Heart left ventricle (tissue), 13 donors: ENCODE measurements around the gene DAP.

ENCODE experiments used
- POLR2A ChIP-seq, 2 donors: fragments of 450-650 bp; IDR thresholded peaks; one replicate each; pipeline ENCODE4 v1.6.1; 2017; ENCODE audit warnings: antibody characterized with exemption in 2 of 2, mild to moderate bottlenecking in 2 of 2, moderate library complexity in 2 of 2
- TF ChIP-seq, protein P1 (sequence below), 12 donors: fragments of 200-600 bp; sonication (generic) in 4 of 12; IDR thresholded peaks; one replicate each; pipeline versions ENCODE4 v1.5.0 to v1.8.0; 2018 to 2022; ENCODE audit warnings: antibody characterized with exemption in 12 of 12, mild to moderate bottlenecking in 5 of 12
- donor health status: ischemic (EF 13 %, LVEDD 7.1; RV severe dilation, severe dysfunction).
- donor health status: DM: no; HTN: yes; CAD: no.
- donor health status: DM: no; HTN: no; CAD: no.
- donor health status: ischemic (EF 25% LVEDD 6.9; RV normal size, moderate dysfunction).
- donor health status: ischemic (EF 25% LVEDD 5.7; RV mildly dilated, moderate dysfunction).
- donor health status: ischemic (EF 35%, LVEDD 5.7; RV mildly dilated, moderate dysfunction).
- donor health status: nonischemic (EF 11% LVEDD 7.7; RV severe dilation, severe dysfunction).
- donor health status: DM: yes; HTN: yes; CAD: no.
- donor health status: PGD.
- donor health status: ischemic (EF 29% LVEDD 5.4; RV normal size, mild dysfunction).
- donor health status: nonischemic (EF 23%, LVEDD 6.1; RV moderate dilation, normal function).

DNA sequence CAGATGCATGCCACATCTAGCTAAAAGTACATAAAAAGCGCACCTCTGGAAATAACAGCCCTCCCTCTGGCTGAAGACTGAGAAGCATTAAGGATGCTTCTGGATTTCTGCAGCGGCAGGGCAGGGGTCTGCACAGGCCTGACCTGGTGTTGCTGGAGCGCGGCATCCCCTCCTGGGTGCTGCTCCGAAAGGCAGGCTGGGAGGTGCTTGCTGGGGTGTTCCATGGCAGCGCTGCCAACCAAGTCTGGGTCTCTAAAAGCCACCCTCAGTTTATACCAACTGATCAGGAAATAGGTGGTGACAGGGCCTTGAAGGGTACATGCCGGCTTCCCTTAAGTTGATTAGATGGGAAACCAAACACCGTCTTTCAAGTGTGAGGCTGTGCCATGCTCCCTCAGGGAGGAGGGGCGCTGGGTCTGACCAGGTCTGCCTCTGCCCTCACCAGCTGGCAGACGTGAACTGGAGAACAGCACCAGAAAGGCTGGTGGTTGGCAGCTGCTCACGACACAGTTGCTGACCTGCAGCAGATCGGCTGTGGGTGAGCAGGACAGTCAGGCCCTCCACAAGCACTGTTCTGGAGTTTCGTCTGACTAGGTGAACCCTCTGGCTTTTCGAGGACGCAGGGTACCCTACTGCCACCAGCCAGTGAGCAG is 81.6 kb downstream of the DAP start:
- TF ChIP-seq, protein P1, sequence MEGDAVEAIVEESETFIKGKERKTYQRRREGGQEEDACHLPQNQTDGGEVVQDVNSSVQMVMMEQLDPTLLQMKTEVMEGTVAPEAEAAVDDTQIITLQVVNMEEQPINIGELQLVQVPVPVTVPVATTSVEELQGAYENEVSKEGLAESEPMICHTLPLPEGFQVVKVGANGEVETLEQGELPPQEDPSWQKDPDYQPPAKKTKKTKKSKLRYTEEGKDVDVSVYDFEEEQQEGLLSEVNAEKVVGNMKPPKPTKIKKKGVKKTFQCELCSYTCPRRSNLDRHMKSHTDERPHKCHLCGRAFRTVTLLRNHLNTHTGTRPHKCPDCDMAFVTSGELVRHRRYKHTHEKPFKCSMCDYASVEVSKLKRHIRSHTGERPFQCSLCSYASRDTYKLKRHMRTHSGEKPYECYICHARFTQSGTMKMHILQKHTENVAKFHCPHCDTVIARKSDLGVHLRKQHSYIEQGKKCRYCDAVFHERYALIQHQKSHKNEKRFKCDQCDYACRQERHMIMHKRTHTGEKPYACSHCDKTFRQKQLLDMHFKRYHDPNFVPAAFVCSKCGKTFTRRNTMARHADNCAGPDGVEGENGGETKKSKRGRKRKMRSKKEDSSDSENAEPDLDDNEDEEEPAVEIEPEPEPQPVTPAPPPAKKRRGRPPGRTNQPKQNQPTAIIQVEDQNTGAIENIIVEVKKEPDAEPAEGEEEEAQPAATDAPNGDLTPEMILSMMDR (IDR thresholded peaks at IDR 0.05), result no peak
- no peak for TF ChIP-seq POLR2A (IDR thresholded peaks at IDR 0.05)
